ENCODE results near the gene PCDHGC4.
A peak's percentile ranks its signal among the peaks of the same experiment; 100 is the strongest.

PCDHGC4 gene

GRCh38 chr5:141489841-141490240 is 5.0 kb downstream of the PCDHGC4 start:
- TF ChIP-seq CTCF (IDR thresholded peaks at IDR 0.05; ENCODE audit: low read depth, low read length, missing control alignments), result no peak
- DNase-seq (ENCODE audit: low read depth), result no peak
- no peak overlapping the region for H3K4me3 ChIP-seq (ENCODE audit: low read depth, low read length)

- DNase-seq (ENCODE audit: low read depth), result no peak
- no peak for TF ChIP-seq CTCF (IDR thresholded peaks at IDR 0.05; ENCODE audit: low read depth, low read length, missing control alignments)
- H3K4me3 ChIP-seq (ENCODE audit: low read depth, low read length), result no peak overlapping the region
Observed at GRCh38 chr5:141490271-141490670, 5.4 kb downstream of the PCDHGC4 start.

GRCh38 chr5:141490771-141491170 is 5.9 kb downstream of the PCDHGC4 start:
- DNase-seq (ENCODE audit: low read depth), result no peak
- no peak overlapping the region for H3K4me3 ChIP-seq (ENCODE audit: low read depth, low read length)
- TF ChIP-seq CTCF (IDR thresholded peaks at IDR 0.05; ENCODE audit: low read depth, low read length, missing control alignments), result no peak

GRCh38 chr5:141491323-141492167 is 6.7 kb downstream of the PCDHGC4 start:
- no peak for DNase-seq (ENCODE audit: low read depth)
- peak overlapping the region; percentile 39 for H3K4me3 ChIP-seq (ENCODE audit: low read depth, low read length)
- no peak for TF ChIP-seq CTCF (IDR thresholded peaks at IDR 0.05; ENCODE audit: low read depth, low read length, missing control alignments)

- peak overlapping the region; percentile 39 for H3K4me3 ChIP-seq (ENCODE audit: low read depth, low read length)
- no peak for TF ChIP-seq CTCF (IDR thresholded peaks at IDR 0.05; ENCODE audit: low read depth, low read length, missing control alignments)
- no peak for DNase-seq (ENCODE audit: low read depth)
Observed at GRCh38 chr5:141492168-141492885, 7.5 kb downstream of the PCDHGC4 start.

- no peak overlapping the region for H3K4me3 ChIP-seq (ENCODE audit: low read depth, low read length)
- TF ChIP-seq CTCF (IDR thresholded peaks at IDR 0.05; ENCODE audit: low read depth, low read length, missing control alignments), result no peak
- DNase-seq (ENCODE audit: low read depth), result no peak
Observed at GRCh38 chr5:141493500-141494422, 8.9 kb downstream of the PCDHGC4 start.

Measured in GM12864 (cell line).